Stimulated activated CD4-positive, alpha-beta T cell treated with anti-CD3 and anti-CD28 coated beads, Interleukin-4, amount 100 ng/mL, for 48 hours (primary cell): ENCODE measurements around the gene COA8.
"Not testable (repeated sequence)": the region's sequence is repeated elsewhere in the genome, so short reads cannot be mapped to it uniquely, and the experiment has no call there.

Experiments
- DNase-seq, 2 donors: peaks; one replicate each; pipeline ENCODE4 v3.0.0-alpha.2; 2020; ENCODE audit warnings: low read depth in 2 of 2

The COA8 gene

DNA sequence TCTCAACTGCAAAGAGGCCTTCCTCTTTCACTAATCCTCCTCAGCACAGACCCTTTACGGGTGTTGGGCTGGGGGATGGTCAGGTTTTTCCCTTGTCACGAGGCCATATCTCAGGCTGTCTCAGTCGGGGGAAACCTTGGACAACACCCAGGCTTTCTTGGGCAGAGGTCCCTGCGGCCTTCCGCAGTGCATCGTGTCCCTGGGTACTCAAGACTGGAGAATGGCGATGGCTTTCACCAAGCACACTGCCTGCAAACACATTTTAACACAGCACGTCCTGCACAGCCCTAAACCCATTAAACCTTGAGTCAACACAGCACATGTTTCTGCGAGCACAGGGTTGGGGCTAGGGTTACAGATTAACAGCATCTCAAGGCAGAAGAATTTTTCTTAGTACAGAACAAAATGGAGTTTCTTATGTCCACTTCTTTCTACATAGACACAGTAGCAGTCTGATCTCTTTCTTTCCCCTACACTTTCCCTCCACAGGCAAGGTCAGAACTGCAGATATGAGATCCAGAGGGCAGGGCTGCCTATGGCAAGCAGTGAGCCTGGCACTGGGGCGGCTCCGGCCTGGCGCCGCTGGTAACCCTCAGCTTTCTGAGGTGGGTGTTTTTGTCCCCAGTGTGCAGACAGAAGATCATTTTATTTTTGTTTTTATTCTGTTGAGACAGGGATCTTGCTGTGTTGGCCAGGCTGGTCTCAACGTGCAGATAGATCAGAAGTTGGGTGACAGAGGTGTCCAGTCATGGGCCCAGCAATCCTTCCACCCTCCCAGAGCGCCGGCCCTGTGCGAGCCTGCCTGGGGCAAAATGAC, 37.1 kb upstream of the COA8 start:
- not testable (repeated sequence) for DNase-seq

DNA sequence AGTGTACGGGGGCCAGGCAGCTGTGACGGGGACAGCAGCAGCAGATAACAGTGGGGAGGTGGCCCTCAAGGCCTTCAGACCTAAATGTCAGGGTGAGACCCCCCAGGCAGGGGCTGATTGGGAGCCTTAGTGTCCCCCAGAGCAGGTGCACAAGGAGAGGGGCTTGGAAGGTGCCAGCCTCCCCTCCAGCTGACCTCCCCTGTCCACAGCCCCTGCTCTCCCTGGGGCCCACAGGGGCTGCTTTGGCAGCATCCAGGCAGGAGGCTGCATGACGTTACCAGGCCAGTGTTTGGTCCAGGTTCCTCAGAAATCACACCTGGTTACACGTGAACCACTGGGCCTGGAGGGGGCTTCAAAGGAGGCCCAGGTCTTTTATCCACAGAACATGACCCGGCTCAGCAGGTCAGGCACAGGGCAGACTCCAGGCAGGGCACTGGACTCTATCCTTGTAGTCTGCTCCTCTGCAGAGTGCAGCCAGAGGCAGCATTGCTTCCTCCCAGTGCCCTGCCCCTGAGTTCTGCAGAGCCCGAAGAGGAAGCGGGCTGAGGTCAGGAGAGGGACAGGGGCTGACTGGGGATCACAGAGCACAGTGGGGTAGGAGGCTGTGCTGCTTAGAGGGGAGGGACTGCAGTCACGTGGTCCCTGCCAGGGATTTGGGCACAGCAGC, 36.4 kb upstream of the COA8 start:
- DNase-seq: no peak

DNA sequence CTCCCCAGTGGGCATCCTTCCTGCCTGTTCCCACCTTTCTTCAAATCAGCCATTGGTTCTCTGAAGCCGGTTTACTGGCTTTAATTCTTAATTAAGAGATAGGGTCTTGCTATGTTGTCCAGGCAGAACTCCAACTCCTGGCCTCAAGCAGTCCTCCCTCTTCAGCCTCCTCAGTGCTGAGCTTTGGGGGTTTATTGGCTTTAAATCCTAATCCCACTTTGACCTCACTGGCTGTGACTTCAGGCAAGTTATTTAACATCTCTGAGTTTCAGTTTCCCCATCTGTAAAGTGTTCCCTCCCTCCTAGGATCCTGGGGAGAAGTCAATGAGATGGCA, 35.9 kb upstream of the COA8 start:
- DNase-seq: no peak

DNA sequence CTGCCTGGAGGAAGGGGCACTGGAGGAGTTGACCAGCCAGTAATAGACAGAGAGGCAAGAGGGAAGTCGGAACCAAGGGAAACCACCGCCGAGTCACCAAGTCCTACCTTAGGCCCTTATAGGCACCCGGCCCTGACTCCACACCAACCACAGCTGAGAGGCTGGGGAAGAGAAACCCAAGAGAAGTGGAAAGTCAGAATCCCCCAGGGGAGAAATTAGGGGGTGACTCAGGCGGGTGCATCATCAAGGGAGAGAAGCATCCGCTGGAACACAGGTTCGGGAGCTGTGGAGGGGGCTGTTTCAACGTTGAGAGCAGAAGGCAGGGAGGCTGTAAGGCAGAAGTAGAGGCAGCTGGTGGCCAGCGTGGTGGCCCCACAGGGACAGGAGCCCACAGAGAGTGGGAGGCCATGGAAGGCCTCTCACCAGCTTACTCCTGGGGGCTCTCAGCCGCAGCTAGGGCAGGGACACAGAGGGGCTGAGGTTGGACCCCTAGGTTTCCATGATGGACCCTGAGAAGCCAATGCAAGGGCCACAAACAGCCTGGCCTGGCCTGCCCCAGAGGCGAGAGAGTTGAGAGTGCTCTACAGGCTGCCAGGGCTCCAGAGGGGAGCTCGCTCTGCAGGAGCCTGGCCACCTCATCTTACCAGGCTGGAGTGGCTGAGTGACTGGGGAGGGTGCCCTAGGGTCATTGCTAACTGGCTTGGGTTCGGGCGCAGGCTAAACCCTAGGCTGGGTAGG, 35.2 kb upstream of the COA8 start:
- DNase-seq: peak in 1 of 2 donors; percentile 25

DNA sequence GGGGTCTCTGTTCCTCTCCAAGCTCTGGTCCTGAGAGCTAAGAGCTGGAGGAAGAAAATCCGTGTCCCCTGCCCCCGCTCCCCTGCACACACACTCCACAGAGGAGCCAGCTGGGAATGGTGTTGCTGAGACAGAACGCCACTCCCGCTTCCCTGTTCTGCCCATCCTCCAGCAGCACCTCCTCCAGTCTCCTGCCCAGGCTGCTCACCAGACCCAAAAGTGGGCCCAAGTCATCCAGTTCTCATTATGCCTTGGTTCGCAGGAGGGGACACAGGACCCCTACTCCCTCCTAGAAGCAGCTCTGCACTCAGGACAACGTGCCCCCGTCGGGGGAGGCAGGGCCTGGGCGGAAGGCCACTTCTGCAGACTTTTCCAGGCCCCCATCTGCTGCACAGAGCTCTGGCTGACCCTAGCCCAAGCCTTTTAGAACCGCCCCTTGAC, 34.6 kb upstream of the COA8 start:
- no peak for DNase-seq

DNA sequence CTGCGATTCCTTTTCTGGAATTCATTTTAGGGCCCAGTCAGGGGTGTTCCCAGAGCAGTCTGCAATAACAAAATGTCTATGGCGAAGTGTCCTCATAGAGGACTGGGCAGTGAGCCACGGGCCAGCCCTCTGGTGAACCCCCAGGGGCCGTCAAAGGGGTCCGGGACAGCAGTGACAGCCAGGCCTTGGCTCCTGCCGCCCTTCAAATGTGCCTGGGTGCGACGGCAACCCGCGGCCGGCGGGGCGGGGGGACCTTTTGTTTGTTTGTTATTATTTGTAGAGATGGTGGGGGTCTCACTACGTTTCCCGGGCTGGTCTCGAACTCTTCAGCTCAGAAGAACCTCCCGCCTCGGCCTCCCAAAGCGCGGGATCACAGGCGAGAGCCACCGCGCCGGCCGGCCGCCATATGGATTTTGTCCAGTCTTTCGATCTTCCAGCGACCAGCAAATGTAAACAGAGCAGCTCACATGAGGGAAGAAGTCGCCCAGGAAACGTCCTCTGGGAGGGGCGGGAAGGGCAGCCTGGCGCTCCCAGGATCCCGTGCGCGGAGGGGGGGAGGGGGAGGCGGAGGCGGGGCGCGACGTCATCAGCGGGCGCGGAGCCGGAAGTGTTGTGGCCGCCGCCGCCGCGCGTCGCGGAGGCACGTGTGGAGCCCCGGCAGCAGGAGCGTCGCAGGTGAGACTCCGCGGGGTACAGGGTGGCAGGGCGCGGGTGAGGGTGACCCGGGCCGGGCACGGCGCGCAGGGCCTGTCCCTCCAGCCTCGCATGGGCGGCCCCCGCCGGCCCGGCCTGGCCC, 34.0 kb upstream of the COA8 start, which contains the start of gene TRMT61A:
Gene TRMT61A (plus strand): TSS at position 610 of the 796 bp plus-strand sequence. CDS start 783 bp downstream, outside the sequence.
- peak; percentile 61 to 70 for DNase-seq

DNA sequence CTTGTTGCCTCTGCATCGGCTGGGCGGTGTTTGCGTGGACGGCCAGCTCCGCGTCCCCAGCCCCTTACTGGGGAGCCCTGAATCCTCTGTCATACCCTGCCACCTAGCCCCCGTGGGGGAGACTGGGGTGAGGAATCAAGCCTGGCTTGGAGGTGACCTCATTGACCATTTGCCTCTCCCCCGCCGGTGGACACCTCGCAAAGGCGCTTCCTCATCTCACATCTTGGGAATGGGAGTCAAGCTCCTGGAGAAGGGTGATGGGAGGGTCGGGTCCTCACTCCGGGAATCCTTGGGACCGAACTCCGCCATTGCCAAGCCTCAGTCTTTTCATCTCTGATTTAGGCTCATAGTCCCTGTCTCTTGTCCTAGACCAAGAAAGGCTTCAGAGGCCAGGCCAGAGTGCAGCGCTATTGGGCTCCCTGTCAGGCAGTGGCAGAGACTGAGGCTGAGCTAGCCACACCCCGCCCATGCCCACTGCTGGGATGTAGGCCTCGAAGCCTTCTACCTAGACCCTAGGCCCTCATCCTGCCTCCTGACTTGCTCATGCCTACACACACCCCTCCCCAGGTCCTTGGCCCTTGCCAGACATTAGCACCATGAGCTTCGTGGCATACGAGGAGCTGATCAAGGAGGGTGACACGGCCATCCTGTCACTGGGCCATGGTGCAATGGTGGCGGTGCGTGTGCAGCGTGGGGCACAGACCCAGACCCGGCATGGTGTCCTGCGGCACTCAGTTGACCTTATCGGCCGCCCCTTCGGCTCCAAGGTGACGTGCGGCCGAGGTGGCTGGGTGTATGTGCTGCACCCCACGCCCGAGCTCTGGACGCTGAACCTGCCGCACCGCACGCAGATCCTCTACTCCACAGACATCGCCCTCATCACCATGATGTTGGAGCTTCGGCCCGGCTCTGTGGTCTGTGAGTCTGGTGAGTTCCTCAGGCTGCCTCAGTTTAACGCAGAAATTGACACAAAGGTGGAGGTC, 33.1 kb upstream of the COA8 start:
- DNase-seq: no peak

DNA sequence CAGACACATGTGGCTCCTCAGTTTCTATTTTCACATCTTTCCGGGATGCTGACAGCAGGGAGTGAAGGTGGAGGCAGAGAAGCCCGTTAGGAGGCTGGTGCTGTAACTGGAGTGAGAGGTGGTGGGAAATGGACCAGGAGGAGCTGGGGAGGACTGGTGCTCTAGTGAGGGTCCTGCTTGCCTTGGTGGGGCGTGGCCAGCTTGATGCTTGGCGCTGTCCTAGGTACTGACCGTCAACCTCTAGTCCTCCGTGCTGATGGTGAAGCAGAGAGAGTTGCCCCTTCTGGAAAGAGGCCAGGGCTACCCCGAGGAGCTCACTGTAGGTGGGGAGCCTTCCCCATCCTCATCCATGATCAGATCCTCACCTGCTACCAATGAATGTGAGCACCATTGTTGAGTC, 32.4 kb upstream of the COA8 start:
- DNase-seq: peak in 1 of 2 donors; percentile 28

DNA sequence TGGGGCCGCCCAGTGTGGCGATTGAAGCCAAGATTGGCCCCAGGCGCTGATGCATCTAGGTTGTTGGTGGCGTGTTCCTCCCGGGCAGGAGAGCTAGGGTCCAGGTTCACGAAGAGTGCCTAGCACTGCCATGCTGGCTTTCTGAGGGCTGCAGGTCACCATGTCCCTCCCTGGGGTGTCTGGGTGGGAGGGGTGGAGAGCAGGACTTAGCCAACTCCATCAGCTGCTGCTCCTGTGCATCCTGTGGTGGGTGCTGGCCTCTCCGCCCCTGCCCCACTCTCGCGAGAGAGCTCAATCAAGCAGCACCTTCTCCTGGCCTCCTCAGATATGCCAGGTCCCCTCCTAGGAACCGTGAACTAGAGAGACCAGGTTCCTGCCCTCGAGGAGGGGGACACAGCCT, 31.9 kb upstream of the COA8 start:
- DNase-seq: no peak

DNA sequence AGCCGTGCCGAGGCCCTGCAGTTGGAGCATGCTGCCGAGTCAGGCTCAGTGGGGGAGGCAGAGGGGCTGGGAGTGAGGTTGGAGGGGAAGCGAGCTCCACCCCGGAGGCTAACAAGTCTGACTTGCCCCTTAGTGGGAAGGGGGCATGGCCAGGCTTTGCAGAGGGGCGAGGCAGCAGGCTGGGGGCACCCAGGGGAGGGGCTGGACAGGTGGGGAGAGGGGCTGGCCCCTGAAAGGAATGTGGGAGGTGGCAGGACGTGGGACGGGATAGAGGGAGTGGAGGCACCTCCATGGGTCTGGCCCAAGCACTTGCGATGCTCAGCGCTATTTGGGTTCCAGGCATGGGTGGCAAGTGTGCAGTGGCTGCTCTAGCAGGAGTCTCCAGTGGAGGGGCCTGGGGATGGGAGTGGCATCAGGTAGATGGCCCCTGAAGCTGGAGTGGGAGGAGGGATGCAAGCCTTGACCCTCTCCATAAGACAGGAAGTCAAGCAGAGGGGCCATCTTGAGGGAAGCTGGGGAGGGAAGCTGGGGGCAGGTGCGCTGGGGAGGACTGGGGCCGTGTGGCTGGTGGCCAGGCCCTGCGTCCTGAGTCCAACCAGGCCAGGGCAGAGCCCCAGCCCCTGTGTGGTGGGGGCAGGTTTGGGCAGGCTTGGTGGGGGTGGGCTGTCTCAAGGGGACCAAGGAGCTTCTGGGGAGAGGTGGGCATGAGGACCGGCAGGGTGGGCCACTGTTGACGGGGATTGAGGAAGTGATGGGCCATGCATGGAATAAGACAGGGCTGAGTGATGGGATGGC, 31.1 kb upstream of the COA8 start:
- no peak for DNase-seq

DNA sequence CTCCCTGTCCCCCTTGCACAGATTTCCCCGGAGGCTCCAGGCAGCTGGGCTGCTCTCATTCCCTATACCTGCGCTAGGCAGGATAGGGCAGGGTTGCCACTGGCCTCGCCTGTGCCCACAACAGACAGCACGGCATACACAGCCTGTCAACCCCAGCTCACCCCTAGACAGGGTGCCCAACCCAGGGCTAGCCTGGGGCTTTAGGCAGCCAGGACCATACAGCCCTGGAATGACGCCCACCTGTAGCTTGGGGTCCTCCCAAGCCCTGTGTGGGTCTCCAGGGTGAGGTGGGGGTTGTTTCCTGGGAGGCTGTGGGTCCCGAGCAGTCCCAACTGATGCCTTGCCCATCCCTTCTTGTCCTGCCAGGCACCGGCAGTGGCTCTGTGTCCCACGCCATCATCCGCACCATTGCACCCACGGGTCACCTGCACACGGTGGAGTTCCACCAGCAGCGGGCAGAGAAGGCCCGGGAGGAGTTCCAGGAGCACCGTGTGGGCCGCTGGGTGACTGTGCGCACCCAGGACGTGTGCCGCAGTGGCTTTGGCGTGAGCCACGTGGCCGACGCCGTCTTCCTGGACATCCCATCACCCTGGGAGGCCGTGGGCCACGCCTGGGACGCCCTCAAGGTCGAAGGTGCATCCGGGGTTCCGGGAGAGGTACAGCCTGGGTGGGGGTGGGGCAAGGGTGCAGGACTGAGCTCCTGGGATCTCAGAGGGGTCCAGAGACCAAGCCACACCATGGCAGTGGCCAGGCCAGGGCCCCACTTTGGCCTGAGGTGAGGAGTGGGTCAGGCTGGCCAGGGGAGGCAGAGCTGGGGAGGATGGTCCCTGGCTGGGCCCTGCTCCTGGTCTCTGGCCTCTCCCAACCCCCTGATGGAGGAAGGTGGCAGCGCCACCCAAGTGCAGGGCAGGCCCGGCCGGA, 30.3 kb upstream of the COA8 start:
- no peak for DNase-seq

DNA sequence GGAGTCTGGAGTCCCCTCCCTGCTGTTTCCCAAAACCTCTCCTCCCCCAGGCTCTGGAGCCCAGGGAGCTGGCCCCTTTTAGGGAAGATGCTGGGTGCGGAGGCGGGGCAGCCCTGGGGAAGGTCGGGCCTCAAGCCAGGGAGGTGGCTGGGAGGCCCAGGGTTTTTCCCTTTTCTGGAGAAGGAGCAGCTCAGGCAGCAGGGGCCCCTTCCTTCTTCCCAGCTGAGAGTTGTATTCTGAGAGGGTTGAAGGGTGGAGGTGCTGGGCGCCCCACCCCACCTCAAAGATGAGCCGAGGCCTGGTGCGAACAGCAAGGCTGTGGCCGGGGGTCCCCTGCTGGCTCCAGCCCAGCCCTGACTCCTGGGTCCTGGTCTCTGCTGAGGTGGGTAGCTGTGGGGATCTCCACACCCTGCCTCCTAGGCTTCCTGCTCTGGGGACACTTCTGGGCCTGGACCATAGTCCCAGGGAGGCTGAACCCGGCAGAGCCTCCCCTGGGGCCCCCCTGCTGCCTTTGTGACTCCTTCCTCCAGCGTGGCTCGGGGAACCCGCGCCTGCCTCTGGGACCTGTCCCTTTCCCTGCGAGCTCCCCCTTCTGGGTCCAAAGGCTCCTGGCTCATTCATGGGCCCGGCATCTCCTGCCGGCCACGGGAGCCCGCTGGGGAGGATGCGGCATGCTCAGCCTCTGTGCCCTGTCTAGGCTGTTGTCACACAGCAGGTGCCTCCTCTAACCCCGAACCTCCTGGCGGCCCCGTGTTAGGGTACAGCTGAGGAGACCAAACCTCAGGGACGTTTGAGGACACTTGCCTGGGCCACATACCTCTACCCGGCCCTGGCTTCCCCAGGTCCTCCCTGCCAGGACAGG, 29.4 kb upstream of the COA8 start:
- DNase-seq: no peak

DNA sequence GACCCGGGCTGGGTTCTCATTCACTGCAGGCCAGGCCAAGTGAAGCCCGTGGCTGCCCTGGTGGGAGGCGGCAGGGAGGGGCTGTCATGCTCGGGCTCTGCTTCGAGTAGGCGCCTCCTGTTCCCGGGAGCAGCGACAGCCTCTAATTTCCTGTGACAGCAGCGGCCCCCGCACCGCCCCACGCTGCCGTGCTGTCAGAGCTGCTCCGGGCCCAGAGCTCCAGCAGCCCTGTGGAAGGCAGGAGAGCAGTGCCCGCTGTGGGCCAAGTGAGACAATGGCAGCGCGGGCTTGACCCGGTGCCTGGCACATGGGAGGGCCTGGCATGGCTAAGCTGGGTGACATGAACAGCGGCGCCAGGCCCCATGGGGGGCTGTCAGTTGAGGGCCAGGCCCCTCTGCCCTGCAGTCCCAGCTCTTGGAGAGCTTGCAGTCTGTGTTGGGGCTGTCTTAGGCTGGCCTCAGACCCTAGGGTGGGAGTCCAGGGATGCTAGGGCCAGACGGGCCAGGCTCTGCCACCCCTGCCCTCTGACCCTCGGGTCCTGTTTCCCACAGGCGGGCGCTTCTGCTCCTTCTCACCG, 28.7 kb upstream of the COA8 start:
- no peak for DNase-seq

DNA sequence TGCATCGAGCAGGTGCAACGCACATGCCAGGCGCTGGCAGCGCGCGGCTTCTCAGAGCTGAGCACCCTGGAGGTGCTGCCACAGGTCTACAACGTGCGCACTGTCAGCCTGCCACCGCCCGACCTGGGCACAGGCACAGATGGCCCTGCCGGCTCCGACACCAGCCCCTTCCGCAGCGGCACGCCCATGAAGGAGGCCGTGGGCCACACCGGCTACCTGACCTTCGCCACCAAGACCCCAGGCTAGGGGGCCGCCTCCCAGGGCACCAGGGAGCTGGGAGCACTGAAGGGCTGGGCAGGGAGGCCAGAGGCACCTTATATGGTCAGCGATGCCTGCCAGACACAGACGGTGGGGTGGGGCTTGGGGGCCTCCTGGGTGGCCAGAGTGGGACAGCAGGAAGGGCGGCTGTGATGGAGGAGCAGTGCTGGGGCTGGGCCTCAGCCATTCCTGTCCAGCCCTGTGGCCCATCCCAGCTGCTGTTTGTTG, 28.1 kb upstream of the COA8 start:
- DNase-seq: no peak

DNA sequence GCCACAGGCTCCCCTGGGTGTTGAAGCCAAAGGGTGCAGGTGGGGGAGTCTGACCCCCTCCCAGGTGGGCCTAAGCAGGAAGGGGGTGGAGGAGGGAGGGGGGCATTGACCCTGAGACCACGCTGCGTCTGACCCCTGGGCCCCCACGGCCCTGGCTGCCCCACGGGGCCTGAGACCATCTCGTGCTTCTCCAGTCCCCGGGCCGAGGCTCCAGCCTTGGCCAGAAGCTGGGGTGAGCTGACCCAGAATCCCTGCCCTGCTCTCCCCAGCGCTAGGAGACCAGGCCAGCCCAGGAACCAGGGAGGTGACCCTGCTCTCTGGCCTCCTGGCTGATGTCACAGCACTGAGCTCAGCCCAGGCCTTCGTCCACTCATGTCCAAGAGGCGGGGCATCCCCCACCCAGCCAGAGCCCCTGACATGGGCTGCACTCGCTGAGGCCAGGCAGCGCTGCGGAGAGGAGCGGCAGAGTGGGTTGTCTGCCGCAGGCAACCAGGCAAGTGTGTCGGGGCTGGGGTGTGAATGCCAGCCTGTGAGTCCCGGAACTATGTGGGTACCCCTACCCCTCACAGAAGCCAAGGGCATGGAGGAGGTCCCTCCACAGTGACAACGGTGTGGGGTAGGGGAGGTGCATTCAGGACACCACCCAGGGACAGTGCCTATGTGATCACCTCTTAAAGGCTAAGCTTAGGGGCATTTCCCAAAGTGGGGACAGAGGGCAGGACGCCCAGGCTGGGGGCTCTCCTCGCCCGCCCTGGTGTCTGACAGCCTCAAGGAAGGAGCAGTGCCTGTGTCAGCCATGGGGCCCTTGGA, 27.5 kb upstream of the COA8 start:
- no peak for DNase-seq

DNA sequence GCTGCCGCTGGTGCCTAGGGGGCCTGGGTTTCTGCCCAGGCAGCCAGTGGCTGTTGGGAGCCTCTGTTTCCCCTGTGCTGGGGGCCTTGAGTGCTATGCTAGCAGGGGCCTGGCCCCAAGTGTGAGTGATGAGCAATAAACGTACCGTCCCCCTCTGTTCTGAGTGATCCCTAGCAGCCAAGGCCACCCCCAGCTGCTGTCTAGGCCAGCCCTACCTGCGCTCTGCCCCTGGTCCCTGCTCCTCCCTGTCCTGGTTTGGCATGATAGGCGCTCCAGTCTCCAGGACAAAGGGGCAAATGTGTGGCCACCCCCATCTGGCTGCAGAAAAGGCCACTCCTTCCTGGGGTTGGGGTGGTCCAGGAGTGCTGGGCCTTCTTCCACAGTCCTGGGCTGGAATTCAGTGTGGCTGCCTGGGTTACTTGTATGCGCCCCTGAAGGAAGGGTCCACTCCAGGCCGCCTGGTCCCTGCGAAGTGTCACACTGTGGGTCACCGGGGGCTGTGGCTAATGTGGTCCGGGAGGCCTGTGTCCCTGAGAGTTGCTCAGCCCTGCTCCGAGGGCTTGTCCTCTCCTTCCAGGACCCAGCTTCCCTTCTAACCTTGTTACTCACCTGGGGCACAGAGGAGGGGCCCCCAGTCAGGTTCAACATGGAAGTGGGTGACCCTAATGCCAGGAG, 26.7 kb upstream of the COA8 start:
- DNase-seq: no peak
